HG03439 (cell line): ENCODE data around the gene SETD1B.

Source experiments
- ATAC-seq: cut with Tn5 transposase; IDR thresholded peaks from one replicate; pipeline ENCODE4 v1.9.1; 2021; ENCODE audit warnings: mild to moderate bottlenecking, moderate library complexity; ENCODE audit not compliant: unreplicated experiment

Gene SETD1B

GRCh38 chr12:121806546-121807423 is 3.0 kb downstream of the SETD1B start:
- no peak for ATAC-seq

DNA sequence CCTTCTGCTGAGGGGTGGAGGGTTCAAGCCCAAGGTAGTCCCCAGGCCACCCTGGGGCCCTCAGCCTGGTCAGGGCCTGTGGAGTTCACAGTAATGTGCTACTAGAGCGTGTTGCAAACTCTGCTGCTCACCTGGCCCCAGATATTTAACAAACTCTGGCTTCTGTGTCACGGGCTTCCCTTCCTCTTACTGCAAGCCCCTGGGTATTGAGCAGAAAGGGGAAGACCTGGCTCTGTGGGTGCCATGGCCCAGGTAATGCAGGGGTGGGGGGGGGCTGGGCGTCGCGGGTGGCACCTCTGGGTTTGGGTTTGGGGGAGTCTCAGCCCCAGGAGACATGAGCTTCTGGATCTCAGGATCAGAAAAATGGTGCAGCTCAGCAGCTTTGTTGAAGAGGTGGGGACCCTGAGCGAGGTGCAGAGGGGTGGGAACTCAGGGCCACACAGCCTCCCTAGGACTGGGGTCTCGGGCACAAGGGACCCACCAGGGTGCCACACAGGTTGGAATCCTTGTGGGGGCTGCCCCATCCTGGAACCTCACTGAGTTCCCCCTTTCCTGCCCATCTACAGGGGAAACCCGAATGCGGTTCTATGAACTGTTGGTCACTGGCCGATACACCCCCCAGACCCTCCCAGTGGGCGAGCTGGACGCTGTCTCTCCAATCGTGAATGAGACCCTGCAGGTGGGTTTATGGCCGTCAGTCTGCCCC is 4.0 kb downstream of the SETD1B start:
- no peak for ATAC-seq

- no peak for ATAC-seq
These were observed 4.8 kb downstream of the SETD1B start for GRCh38 chr12:121808623-121809022.

DNA sequence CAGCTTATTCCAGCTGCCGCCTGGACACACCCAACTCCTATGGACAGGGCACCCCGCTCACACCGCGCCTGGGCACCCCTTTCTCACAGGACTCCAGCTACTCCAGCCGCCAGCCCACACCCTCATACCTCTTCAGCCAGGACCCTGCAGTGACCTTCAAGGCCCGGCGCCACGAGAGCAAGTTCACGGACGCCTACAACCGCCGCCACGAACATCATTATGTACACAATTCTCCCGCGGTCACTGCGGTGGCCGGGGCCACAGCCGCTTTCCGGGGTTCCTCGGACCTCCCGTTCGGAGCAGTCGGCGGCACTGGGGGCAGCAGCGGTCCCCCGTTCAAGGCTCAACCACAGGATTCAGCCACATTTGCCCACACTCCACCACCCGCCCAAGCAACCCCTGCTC is 5.9 kb downstream of the SETD1B start:
- no peak for ATAC-seq

- ATAC-seq = no peak
These were observed 6.5 kb downstream of the SETD1B start for GRCh38 chr12:121810234-121810817.

DNA sequence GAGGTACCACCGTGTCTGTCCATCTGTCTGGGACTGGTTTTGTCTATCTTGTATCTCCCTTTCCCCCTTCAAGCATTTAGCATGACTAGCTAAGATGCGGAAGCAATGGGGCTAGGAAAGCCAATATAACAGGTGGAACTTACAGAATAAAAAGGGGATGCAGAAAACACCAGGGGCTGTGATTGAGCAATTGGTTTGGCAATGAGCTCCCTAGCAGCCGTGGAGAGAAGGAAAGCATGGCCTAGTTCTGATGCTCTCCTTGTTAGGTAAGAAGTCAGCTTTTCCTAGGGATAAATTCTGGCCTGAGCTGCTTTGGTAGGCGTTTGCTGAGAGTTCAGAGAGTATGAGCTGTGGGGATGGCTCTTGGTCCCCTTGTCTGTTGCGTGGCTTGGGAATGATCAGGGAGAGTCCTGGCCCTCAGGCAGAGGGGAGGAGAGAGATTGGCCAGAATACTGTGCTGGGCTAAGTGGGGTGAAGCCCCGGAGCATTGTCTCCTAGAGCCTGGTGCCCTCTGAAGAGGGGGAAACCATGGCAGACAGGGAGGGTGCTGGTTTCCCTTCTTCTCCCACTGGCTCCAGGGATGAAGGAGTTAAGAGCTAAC is 7.1 kb downstream of the SETD1B start:
- no peak for ATAC-seq

GRCh38 chr12:121811434-121812319 is 7.9 kb downstream of the SETD1B start:
- ATAC-seq = peak; percentile 52

DNA sequence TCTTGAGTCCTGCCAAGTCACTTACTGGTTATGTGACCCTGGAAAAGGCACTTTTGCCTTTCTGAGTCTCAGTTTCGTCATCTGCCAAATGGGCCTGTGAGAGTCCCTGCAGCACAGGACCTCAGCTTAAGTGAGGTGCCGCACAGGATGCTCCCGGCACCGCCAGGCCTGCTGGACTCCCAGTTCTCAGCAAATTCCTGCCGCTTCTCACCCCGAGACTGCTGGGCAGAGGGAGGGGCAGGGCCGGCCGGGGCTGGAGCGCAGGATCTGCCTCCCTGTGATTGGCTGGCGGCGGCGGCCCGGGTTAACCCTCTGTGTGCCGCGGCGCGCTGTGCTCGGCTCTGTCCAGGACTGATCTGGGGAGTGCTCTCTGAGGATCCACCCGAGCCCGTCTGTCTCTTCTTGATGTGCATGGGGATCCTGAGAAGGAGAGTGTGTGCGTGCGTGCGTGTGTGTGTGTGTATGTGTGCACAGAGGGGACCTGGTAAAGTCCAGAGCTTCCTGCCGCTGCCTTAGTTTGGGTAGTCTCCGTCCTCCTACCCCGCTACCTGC is 8.6 kb downstream of the SETD1B start:
- no peak for ATAC-seq

- no peak for ATAC-seq
These were observed 9.4 kb downstream of the SETD1B start for GRCh38 chr12:121812921-121813896.

GRCh38 chr12:121813951-121814350 is 10.1 kb downstream of the SETD1B start:
- ATAC-seq = no peak

- ATAC-seq = no peak
These were observed 10.8 kb downstream of the SETD1B start for GRCh38 chr12:121814429-121815119.

GRCh38 chr12:121815263-121815662 is 11.5 kb downstream of the SETD1B start:
- no peak for ATAC-seq

- ATAC-seq = no peak
These were observed 13.3 kb downstream of the SETD1B start for GRCh38 chr12:121816925-121817647.

DNA sequence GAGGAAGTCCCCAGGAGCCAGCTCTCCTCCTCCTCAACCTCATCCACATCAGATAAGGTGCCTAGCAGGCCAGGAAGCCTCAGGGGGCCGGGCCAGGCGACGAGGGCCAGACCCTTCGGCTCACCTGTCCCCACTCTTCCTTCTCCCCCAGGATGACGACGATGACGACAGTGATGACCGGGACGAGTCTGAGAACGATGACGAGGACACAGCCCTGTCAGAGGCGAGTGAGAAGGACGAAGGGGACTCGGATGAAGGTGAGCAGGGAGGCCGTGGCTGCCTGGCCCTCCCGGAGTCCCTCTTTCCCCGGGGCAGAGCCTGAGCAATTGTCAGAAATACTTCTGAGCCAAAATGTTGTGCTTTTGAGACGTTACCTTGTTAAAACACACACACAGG is 13.8 kb downstream of the SETD1B start:
- ATAC-seq = no peak

DNA sequence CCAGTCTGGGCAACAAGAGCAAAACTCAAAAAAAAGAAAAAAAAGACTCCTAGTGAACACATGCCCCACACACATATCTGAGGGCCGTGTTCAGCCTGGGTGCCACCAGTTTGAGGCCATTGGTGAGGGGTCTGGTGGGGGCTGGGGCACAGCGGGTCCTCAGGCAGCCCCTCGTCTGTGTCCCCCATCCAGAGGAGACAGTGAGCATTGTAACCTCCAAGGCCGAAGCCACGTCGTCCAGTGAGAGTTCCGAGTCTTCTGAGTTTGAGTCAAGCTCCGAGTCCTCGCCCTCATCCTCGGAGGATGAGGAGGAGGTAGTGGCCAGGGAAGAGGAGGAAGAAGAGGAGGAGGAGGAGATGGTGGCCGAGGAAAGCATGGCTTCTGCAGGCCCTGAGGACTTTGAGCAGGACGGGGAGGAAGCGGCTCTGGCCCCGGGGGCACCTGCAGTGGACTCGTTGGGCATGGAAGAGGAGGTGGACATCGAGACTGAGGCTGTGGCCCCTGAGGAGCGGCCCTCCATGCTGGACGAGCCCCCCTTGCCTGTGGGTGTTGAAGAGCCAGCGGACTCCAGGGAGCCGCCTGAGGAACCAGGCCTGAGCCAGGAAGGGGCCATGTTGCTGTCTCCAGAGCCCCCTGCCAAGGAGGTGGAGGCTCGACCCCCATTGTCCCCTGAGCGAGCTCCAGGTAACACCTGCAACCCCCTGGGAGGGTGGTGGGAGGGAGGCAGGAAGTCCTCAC is 15.6 kb downstream of the SETD1B start:
- no peak for ATAC-seq

- no peak for ATAC-seq
These were observed 16.2 kb downstream of the SETD1B start for GRCh38 chr12:121820056-121820455.
